Measurements from ENCODE around the gene UPP2.

The UPP2 gene

GRCh38 chr2:158174956-158175355, 73.3 kb downstream of the UPP2 start:
- no peak overlapping the region for H3K27ac ChIP-seq (ENCODE audit: insufficient read depth, low read depth, low read length, poor library complexity, severe bottlenecking)
- no peaks in the 10 kb centered on the region for H3K27me3 ChIP-seq (ENCODE audit: control insufficient read depth, insufficient read depth, low read length, poor library complexity, severe bottlenecking)
- WGBS, 2 experiments: 86 to 93% methylated on average over 5 of the region's 5 CpGs
- no peaks in the 10 kb centered on the region for H3K36me3 ChIP-seq (ENCODE audit: control insufficient read depth, insufficient read depth, low read length)
- no peaks in the 10 kb centered on the region for H3K4me1 ChIP-seq (ENCODE audit: control insufficient read depth, insufficient read depth, low read length)
- H3K9me3 ChIP-seq (ENCODE audit: control insufficient read depth, low read length): no peaks in the 10 kb centered on the region
- H3K4me3 ChIP-seq (ENCODE audit: insufficient read depth, low read depth, low read length): no peak overlapping the region

- no peak overlapping the region for H3K4me3 ChIP-seq (ENCODE audit: insufficient read depth, low read depth, low read length)
- no peaks in the 10 kb centered on the region for H3K27me3 ChIP-seq (ENCODE audit: control insufficient read depth, insufficient read depth, low read length, poor library complexity, severe bottlenecking)
- H3K9me3 ChIP-seq (ENCODE audit: control insufficient read depth, low read length): no peaks in the 10 kb centered on the region
- no peaks in the 10 kb centered on the region for H3K36me3 ChIP-seq (ENCODE audit: control insufficient read depth, insufficient read depth, low read length)
- H3K4me1 ChIP-seq (ENCODE audit: control insufficient read depth, insufficient read depth, low read length): no peaks in the 10 kb centered on the region
- no peak overlapping the region for H3K27ac ChIP-seq (ENCODE audit: insufficient read depth, low read depth, low read length, poor library complexity, severe bottlenecking)
- WGBS, 2 experiments: 89 to 95% methylated on average over 2 of the region's 3 CpGs
These were observed 77.0 kb downstream of the UPP2 start for GRCh38 chr2:158178646-158179045.

GRCh38 chr2:158179660-158180059, 78.0 kb downstream of the UPP2 start:
- no peak overlapping the region for H3K4me3 ChIP-seq (ENCODE audit: insufficient read depth, low read depth, low read length)
- H3K27me3 ChIP-seq (ENCODE audit: control insufficient read depth, insufficient read depth, low read length, poor library complexity, severe bottlenecking): no peaks in the 10 kb centered on the region
- H3K4me1 ChIP-seq (ENCODE audit: control insufficient read depth, insufficient read depth, low read length): no peaks in the 10 kb centered on the region
- H3K27ac ChIP-seq (ENCODE audit: insufficient read depth, low read depth, low read length, poor library complexity, severe bottlenecking): no peak overlapping the region
- H3K9me3 ChIP-seq (ENCODE audit: control insufficient read depth, low read length): no peaks in the 10 kb centered on the region
- 89 to 94% methylated on average over 2 of the region's 2 CpGs for WGBS, 2 experiments
- no peaks in the 10 kb centered on the region for H3K36me3 ChIP-seq (ENCODE audit: control insufficient read depth, insufficient read depth, low read length)

- Histone ChIP-seq H3K9me3 (ENCODE audit: control insufficient read depth, low read length) (no peaks in the 10 kb centered on the region), H3K36me3 (ENCODE audit: control insufficient read depth, insufficient read depth, low read length) (no peaks in the 10 kb centered on the region), H3K27ac (ENCODE audit: insufficient read depth, low read depth, low read length, poor library complexity, severe bottlenecking) (no peak overlapping the region), H3K27me3 (ENCODE audit: control insufficient read depth, insufficient read depth, low read length, poor library complexity, severe bottlenecking) (no peaks in the 10 kb centered on the region), H3K4me3 (ENCODE audit: insufficient read depth, low read depth, low read length) (no peak overlapping the region), H3K4me1 (ENCODE audit: control insufficient read depth, insufficient read depth, low read length) (no peaks in the 10 kb centered on the region)
- 72 to 75% methylated on average over 2 of the region's 2 CpGs for WGBS, 2 experiments
These were observed 79.5 kb downstream of the UPP2 start for GRCh38 chr2:158181171-158181570.

GRCh38 chr2:158182676-158183295, 81.1 kb downstream of the UPP2 start:
- Histone ChIP-seq H3K27ac (ENCODE audit: insufficient read depth, low read depth, low read length, poor library complexity, severe bottlenecking) (no peak overlapping the region), H3K36me3 (ENCODE audit: control insufficient read depth, insufficient read depth, low read length) (no peaks in the 10 kb centered on the region), H3K4me3 (ENCODE audit: insufficient read depth, low read depth, low read length) (no peak overlapping the region), H3K9me3 (ENCODE audit: control insufficient read depth, low read length) (no peaks in the 10 kb centered on the region), H3K4me1 (ENCODE audit: control insufficient read depth, insufficient read depth, low read length) (no peaks in the 10 kb centered on the region), H3K27me3 (ENCODE audit: control insufficient read depth, insufficient read depth, low read length, poor library complexity, severe bottlenecking) (no peaks in the 10 kb centered on the region)
- 90 to 92% methylated on average over 3 of the region's 3 CpGs for WGBS, 2 experiments

- 33 to 39% methylated on average over 1 of the region's 1 CpG for WGBS, 2 experiments
- Histone ChIP-seq H3K36me3 (ENCODE audit: control insufficient read depth, insufficient read depth, low read length) (no peaks in the 10 kb centered on the region), H3K27ac (ENCODE audit: insufficient read depth, low read depth, low read length, poor library complexity, severe bottlenecking) (no peak overlapping the region), H3K4me3 (ENCODE audit: insufficient read depth, low read depth, low read length) (no peak overlapping the region), H3K9me3 (ENCODE audit: control insufficient read depth, low read length) (no peaks in the 10 kb centered on the region), H3K27me3 (ENCODE audit: control insufficient read depth, insufficient read depth, low read length, poor library complexity, severe bottlenecking) (no peaks in the 10 kb centered on the region), H3K4me1 (ENCODE audit: control insufficient read depth, insufficient read depth, low read length) (no peaks in the 10 kb centered on the region)
These were observed 82.3 kb downstream of the UPP2 start for GRCh38 chr2:158184001-158184400.

- Histone ChIP-seq H3K27me3 (ENCODE audit: control insufficient read depth, insufficient read depth, low read length, poor library complexity, severe bottlenecking) (no peaks in the 10 kb centered on the region), H3K9me3 (ENCODE audit: control insufficient read depth, low read length) (no peaks in the 10 kb centered on the region), H3K4me3 (ENCODE audit: insufficient read depth, low read depth, low read length) (no peak overlapping the region), H3K27ac (ENCODE audit: insufficient read depth, low read depth, low read length, poor library complexity, severe bottlenecking) (no peak overlapping the region), H3K36me3 (ENCODE audit: control insufficient read depth, insufficient read depth, low read length) (no peaks in the 10 kb centered on the region), H3K4me1 (ENCODE audit: control insufficient read depth, insufficient read depth, low read length) (no peaks in the 10 kb centered on the region)
- 96 to 97% methylated on average over 3 of the region's 3 CpGs for WGBS, 2 experiments
These were observed 83.1 kb downstream of the UPP2 start for GRCh38 chr2:158184556-158185343.
